Fibroblast of peridontal ligament (primary cell): ENCODE data around the gene GPR176.
A peak's percentile ranks its signal among the peaks of the same experiment; 100 is the strongest.

Experiments used
- DNase-seq: peaks from one replicate; pipeline ENCODE4 v3.0.0-alpha.2; 2010; ENCODE audit errors: extremely low read depth

The GPR176 gene, protein sequence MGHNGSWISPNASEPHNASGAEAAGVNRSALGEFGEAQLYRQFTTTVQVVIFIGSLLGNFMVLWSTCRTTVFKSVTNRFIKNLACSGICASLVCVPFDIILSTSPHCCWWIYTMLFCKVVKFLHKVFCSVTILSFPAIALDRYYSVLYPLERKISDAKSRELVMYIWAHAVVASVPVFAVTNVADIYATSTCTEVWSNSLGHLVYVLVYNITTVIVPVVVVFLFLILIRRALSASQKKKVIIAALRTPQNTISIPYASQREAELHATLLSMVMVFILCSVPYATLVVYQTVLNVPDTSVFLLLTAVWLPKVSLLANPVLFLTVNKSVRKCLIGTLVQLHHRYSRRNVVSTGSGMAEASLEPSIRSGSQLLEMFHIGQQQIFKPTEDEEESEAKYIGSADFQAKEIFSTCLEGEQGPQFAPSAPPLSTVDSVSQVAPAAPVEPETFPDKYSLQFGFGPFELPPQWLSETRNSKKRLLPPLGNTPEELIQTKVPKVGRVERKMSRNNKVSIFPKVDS

GRCh38 chr15:39919748-39920509 lies at the start of gene GPR176:
GPR176 (minus strand) TSS chr15:39920266; CDS start chr15:39920026, 240 bp downstream.
- DNase-seq: peak; percentile 90

DNA sequence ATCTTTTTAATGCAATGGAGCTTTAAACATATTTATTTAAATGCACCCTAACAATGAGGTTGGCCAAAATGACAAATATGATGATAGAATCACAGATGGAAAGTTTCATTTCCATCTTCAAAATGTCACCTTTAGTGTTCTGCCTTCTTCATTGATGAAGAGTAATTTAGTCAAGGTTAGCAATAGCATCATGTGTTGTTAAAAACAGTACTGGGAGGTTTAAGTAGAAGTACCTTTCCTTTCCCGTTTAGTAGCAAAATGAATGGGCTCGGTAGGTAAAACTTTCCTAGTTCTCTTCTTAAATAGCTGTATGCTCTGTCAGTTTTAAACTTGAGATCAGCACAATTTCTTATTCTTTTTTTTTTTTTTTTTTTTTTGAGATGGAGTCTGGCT lies 48.9 kb upstream of the GPR176 start:
- DNase-seq: no peak

DNA sequence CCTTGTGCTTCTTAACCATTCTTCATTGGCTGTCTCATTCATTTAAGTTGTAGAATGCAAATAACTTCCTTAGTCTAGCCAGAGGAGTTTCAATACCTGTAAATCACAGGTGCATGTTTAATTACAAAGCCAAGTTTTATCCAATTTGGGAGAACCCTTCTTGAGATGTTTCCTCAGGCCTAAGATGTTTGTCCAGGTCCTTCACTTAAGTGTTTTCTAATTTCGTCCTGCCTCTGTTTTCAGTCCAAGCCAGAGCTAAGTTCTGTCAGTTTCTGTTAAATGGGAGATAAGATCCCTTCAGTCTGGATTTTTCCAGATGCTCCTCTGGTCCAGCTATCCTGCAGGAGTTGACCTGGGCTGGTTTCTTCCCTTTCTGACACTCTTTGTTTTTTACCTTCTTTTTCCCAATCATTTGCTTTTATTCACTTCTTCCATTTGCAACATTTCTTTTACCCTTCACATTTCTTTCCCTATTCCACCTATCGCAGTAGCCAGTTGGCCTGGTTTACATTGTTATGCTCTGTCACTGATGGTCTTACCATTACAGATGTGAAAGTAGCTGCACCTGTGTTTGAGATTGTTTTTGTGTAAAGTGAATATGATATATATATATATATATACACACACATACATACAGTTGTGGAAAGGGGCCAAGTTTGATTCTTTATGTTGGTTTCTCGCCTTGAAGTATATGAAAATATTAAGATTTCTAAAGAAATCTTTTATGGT lies 48.4 kb upstream of the GPR176 start:
- no peak for DNase-seq

GRCh38 chr15:39966521-39966920 lies 46.5 kb upstream of the GPR176 start:
- no peak for DNase-seq

- DNase-seq: peak; percentile 74
These were observed 43.7 kb upstream of the GPR176 start for GRCh38 chr15:39963786-39964185.

DNA sequence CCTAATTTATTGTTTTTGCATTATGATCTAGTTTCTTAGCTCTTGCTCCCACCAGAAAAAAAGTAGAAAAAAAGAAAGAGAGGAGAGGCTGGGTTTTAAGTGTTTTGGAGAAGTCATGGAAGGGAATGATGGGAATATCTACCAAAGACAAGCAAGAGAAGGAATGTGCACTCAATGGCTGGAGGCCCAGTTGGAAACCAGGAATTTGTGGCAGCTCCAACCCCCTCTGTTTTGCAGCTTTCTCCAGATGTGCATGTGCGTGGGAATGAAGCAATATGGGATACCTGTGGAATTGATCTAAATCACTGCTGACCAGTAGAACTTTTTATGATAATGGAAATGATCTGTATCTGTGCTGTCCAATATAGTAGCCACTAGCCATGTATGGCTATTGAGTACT lies 41.0 kb upstream of the GPR176 start:
- peak; percentile 59 for DNase-seq

GRCh38 chr15:39960411-39960810 lies 40.3 kb upstream of the GPR176 start:
- DNase-seq: no peak

- DNase-seq: no peak
These were observed 39.3 kb upstream of the GPR176 start for GRCh38 chr15:39959411-39959810.

DNA sequence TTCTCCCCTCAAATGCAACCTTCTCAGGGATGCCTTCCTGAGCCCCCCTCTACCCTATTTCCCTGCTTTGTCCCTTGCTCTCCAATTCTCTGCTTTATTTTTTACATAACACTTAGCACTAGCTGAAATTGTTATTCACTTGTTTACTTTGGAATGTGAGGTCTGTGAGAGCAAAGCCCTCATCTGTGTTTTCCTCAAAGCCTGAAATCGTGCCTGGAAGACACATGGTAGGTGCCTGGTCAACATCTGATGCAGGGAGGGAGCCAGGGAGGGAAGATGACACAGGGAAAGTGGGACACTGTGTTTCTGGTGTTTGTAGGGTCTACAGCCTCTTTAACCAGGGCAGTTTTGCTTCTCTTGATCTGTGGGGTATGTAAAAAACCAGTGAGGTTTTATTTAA lies 37.4 kb upstream of the GPR176 start:
- no peak for DNase-seq

DNA sequence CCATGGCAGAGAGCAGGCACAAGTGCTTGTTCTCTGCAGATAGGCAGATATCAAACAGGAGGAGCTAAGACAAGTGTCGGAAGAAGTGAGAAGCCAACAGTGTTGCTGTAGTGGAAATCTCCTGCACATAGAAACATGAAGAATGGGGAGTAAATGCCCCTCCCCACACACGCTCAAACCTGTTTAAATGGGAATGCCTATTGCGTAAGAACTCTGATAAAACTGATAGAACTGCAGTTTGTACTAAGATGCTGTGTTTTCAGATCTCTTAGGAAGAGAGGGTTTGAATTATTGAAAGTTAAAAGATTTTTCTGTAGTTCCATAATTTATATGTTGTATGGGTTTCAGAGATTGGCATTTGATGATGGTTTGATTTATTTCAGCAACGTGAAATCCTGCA lies 33.5 kb upstream of the GPR176 start:
- no peak for DNase-seq

GRCh38 chr15:39951561-39951960 lies 31.5 kb upstream of the GPR176 start:
- DNase-seq: no peak

- no peak for DNase-seq
These were observed 28.8 kb upstream of the GPR176 start for GRCh38 chr15:39948817-39949216.

DNA sequence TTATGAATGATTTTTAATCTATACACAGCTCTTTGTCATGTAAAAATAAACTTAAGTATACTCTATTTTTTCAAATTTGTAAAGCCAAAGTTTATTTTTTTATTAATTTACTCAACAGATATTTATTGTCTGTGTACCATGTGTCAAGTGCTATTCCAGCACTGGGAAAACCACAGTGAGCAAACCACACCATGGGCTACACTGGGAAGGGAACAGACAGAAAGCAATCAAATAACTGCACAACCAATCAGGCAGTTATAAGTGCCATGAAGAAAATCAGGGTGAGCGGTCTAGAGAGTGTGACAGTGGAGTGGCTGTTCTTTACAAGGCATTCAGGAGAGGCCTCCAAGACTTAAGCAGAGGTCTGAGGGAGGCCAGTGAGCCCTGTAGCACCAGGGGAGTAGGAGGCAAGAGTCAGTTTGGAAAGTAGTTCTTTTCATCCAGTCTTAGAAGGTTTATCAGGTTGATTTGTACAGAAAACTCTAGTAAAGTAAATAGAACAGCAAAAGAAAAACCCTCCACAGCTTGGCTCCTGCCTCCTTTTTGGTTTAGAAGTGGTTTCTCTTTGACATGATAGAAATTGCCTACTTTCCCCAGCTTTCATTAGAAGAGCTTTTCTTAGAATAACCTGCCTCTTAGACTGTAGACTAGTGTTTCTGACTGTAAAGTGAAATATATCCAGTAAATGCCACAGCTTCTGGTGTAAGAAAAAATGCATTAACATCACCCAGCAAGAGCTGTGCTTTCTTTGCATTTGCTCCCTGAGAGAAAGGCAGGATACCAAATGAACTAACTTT lies 27.5 kb upstream of the GPR176 start:
- DNase-seq: no peak

- DNase-seq: peak; percentile 41
These were observed 26.8 kb upstream of the GPR176 start for GRCh38 chr15:39946862-39947261.

DNA sequence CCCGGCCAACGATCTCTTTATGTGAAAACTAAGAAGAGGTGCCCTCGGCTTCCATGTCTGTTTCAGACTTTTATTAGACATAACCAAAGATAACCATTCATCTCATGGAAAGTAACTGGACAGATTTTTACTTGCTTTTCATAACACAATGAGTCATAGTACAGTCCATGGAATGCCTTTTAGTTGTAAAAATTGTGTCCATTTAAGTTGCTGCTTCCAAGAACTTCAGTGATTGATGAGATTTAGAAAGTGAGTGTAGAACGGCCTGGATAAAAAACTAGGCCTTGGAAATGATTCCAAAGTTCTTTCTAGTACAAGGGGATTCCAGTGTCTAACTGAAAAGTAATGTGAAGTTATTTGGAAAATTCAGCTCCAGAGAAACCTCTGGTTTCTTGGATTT lies 24.7 kb upstream of the GPR176 start:
- peak; percentile 67 for DNase-seq

DNA sequence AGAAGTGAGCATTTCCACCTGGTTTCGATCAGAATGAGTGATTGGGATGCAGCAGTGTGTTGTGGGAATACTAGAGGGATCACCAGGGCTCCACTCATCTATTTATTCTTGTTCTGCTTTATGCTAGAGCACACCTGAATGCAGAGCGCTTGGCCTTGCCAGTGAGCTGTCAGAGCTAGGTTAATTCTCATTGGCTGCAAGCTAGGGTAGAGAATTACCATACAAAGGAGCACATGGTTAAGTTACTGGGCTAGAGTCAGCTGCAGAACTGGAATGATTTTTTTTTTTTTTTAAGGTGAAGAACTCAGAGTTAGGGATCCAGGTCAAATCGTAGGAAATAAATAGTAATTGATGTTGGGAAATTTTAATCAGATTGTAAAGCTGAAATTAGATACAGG lies 22.7 kb upstream of the GPR176 start:
- DNase-seq: no peak

DNA sequence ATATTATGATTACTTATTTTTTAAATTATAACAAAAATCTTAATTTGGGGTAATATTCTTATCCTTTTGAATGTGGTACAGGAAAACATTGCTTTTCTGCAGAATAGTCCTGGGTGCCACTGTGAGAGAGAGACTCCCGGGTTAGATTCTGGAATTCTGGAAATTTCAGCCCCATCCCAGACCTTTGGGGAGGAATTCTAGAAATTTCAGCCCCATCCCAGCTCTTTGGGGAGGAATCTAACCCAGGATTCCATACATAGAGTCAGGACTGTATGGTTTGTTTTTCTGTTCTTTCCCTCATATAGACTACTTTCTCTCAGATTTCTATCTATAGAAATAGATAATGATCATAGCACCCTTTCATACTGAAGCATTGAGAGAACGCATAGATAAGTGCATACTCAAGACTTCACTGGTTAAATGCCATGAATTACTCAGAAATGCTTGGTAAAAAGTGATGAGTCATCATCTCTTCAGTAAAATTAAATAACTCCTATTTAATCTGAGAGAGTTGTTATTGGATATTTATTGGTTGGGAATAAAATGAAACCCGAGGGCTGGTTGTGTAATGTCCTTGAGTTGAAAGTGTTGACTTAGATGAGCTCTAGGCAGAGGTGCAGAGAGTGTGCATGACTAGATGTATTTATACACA lies 22.2 kb upstream of the GPR176 start:
- DNase-seq: peak; percentile 66

GRCh38 chr15:39939487-39940452 lies 19.7 kb upstream of the GPR176 start:
- no peak for DNase-seq

GRCh38 chr15:39937696-39938095 lies 17.6 kb upstream of the GPR176 start:
- peak; percentile 54 for DNase-seq

DNA sequence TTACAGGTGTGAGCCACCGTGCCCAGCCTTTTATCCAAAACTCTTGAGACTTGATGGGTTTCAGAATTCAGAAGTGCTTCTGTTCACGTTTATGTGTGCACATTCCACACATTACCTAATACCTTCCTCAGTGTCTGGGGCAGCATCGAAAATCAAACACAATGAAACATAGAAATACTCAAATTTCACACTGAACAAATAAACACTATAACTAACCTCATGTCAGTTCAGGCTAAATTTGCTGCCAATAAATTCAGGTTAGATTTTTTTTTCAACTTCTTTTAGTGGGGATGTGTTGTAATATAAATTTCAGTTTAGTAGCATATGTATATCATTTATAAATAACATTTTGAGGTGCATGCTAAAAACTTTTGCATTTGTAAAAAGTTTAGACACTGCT lies 16.6 kb upstream of the GPR176 start:
- DNase-seq: no peak
